Measurements from ENCODE around the gene KCNJ18.
"Not testable (repeated sequence)": the region's sequence is repeated elsewhere in the genome, so short reads cannot be mapped to it uniquely, and the experiment has no call there.

The KCNJ18 gene

GRCh38 chr17:21693391-21693796 is 1.1 kb downstream of the KCNJ18 start:
- not testable (repeated sequence) for H3K36me3 ChIP-seq (ENCODE audit: control insufficient read depth, insufficient read depth, low read length); H3K9me3 ChIP-seq (ENCODE audit: control insufficient read depth, low read length); H3K9ac ChIP-seq (ENCODE audit: low read length); H3K27me3 ChIP-seq (ENCODE audit: control insufficient read depth, insufficient read depth, low read length); H3K4me3 ChIP-seq (ENCODE audit: low read length); H3K4me1 ChIP-seq (ENCODE audit: control insufficient read depth, insufficient read depth, low read length)

GRCh38 chr17:21693937-21694336 is 1.6 kb downstream of the KCNJ18 start:
- H3K36me3 ChIP-seq (ENCODE audit: control insufficient read depth, insufficient read depth, low read length); H3K4me1 ChIP-seq (ENCODE audit: control insufficient read depth, insufficient read depth, low read length); H3K4me3 ChIP-seq (ENCODE audit: low read length); H3K9ac ChIP-seq (ENCODE audit: low read length); H3K9me3 ChIP-seq (ENCODE audit: control insufficient read depth, low read length); H3K27me3 ChIP-seq (ENCODE audit: control insufficient read depth, insufficient read depth, low read length): not testable (repeated sequence)

GRCh38 chr17:21696227-21696626 is 3.9 kb downstream of the KCNJ18 start:
- not testable (repeated sequence) for H3K36me3 ChIP-seq (ENCODE audit: control insufficient read depth, insufficient read depth, low read length); H3K4me1 ChIP-seq (ENCODE audit: control insufficient read depth, insufficient read depth, low read length); H3K9ac ChIP-seq (ENCODE audit: low read length); H3K4me3 ChIP-seq (ENCODE audit: low read length); H3K9me3 ChIP-seq (ENCODE audit: control insufficient read depth, low read length); H3K27me3 ChIP-seq (ENCODE audit: control insufficient read depth, insufficient read depth, low read length)

GRCh38 chr17:21696842-21697507 is 4.7 kb downstream of the KCNJ18 start:
- not testable (repeated sequence) for H3K27me3 ChIP-seq (ENCODE audit: control insufficient read depth, insufficient read depth, low read length); H3K9ac ChIP-seq (ENCODE audit: low read length); H3K9me3 ChIP-seq (ENCODE audit: control insufficient read depth, low read length); H3K36me3 ChIP-seq (ENCODE audit: control insufficient read depth, insufficient read depth, low read length); H3K4me3 ChIP-seq (ENCODE audit: low read length); H3K4me1 ChIP-seq (ENCODE audit: control insufficient read depth, insufficient read depth, low read length)

- H3K27me3 ChIP-seq (ENCODE audit: control insufficient read depth, insufficient read depth, low read length); H3K9me3 ChIP-seq (ENCODE audit: control insufficient read depth, low read length); H3K4me1 ChIP-seq (ENCODE audit: control insufficient read depth, insufficient read depth, low read length); H3K9ac ChIP-seq (ENCODE audit: low read length); H3K36me3 ChIP-seq (ENCODE audit: control insufficient read depth, insufficient read depth, low read length); H3K4me3 ChIP-seq (ENCODE audit: low read length): not testable (repeated sequence)
Measured at GRCh38 chr17:21697508-21697860, 5.2 kb downstream of the KCNJ18 start.

- H3K36me3 ChIP-seq (ENCODE audit: control insufficient read depth, insufficient read depth, low read length); H3K27me3 ChIP-seq (ENCODE audit: control insufficient read depth, insufficient read depth, low read length); H3K4me1 ChIP-seq (ENCODE audit: control insufficient read depth, insufficient read depth, low read length); H3K9me3 ChIP-seq (ENCODE audit: control insufficient read depth, low read length); H3K4me3 ChIP-seq (ENCODE audit: low read length); H3K9ac ChIP-seq (ENCODE audit: low read length): not testable (repeated sequence)
Measured at GRCh38 chr17:21698437-21699075, 6.2 kb downstream of the KCNJ18 start.

GRCh38 chr17:21699124-21699523 is 6.8 kb downstream of the KCNJ18 start:
- not testable (repeated sequence) for H3K27me3 ChIP-seq (ENCODE audit: control insufficient read depth, insufficient read depth, low read length); H3K4me1 ChIP-seq (ENCODE audit: control insufficient read depth, insufficient read depth, low read length); H3K9ac ChIP-seq (ENCODE audit: low read length); H3K4me3 ChIP-seq (ENCODE audit: low read length); H3K36me3 ChIP-seq (ENCODE audit: control insufficient read depth, insufficient read depth, low read length); H3K9me3 ChIP-seq (ENCODE audit: control insufficient read depth, low read length)

GRCh38 chr17:21699573-21700236 is 7.4 kb downstream of the KCNJ18 start:
- not testable (repeated sequence) for H3K4me3 ChIP-seq (ENCODE audit: low read length); H3K9ac ChIP-seq (ENCODE audit: low read length); H3K4me1 ChIP-seq (ENCODE audit: control insufficient read depth, insufficient read depth, low read length); H3K27me3 ChIP-seq (ENCODE audit: control insufficient read depth, insufficient read depth, low read length); H3K36me3 ChIP-seq (ENCODE audit: control insufficient read depth, insufficient read depth, low read length); H3K9me3 ChIP-seq (ENCODE audit: control insufficient read depth, low read length)

- not testable (repeated sequence) for H3K36me3 ChIP-seq (ENCODE audit: control insufficient read depth, insufficient read depth, low read length); H3K27me3 ChIP-seq (ENCODE audit: control insufficient read depth, insufficient read depth, low read length); H3K9me3 ChIP-seq (ENCODE audit: control insufficient read depth, low read length); H3K9ac ChIP-seq (ENCODE audit: low read length); H3K4me3 ChIP-seq (ENCODE audit: low read length); H3K4me1 ChIP-seq (ENCODE audit: control insufficient read depth, insufficient read depth, low read length)
Measured at GRCh38 chr17:21701090-21701489, 8.8 kb downstream of the KCNJ18 start.

- H3K9ac ChIP-seq (ENCODE audit: low read length); H3K9me3 ChIP-seq (ENCODE audit: control insufficient read depth, low read length); H3K36me3 ChIP-seq (ENCODE audit: control insufficient read depth, insufficient read depth, low read length); H3K4me3 ChIP-seq (ENCODE audit: low read length); H3K27me3 ChIP-seq (ENCODE audit: control insufficient read depth, insufficient read depth, low read length); H3K4me1 ChIP-seq (ENCODE audit: control insufficient read depth, insufficient read depth, low read length): not testable (repeated sequence)
Measured at GRCh38 chr17:21702029-21702428, 9.7 kb downstream of the KCNJ18 start.

- H3K4me3 ChIP-seq (ENCODE audit: low read length); H3K9me3 ChIP-seq (ENCODE audit: control insufficient read depth, low read length); H3K27me3 ChIP-seq (ENCODE audit: control insufficient read depth, insufficient read depth, low read length); H3K9ac ChIP-seq (ENCODE audit: low read length); H3K36me3 ChIP-seq (ENCODE audit: control insufficient read depth, insufficient read depth, low read length); H3K4me1 ChIP-seq (ENCODE audit: control insufficient read depth, insufficient read depth, low read length): not testable (repeated sequence)
Measured at GRCh38 chr17:21702521-21702920, 10.2 kb downstream of the KCNJ18 start.

GRCh38 chr17:21702940-21703640 is 10.8 kb downstream of the KCNJ18 start:
- not testable (repeated sequence) for H3K36me3 ChIP-seq (ENCODE audit: control insufficient read depth, insufficient read depth, low read length); H3K9me3 ChIP-seq (ENCODE audit: control insufficient read depth, low read length); H3K4me3 ChIP-seq (ENCODE audit: low read length); H3K9ac ChIP-seq (ENCODE audit: low read length); H3K4me1 ChIP-seq (ENCODE audit: control insufficient read depth, insufficient read depth, low read length); H3K27me3 ChIP-seq (ENCODE audit: control insufficient read depth, insufficient read depth, low read length)

All from mucosa of stomach (tissue), 1 donor.